AG04450 (cell line): Measurements from ENCODE around the gene DLEU7. TPM values are rescaled to one million over a fixed set of nuclear protein-coding genes. Genes with fewer than 3 reads are reported as not detected.

Source experiments
- CTCF ChIA-PET: fragments of 300-600, 350-600 bp; formaldehyde crosslinking; extraction: SDS; loops from one replicate; lab custom pipeline; 2022; ENCODE audit warnings: antibody characterized with exemption, inconsistent platforms; lab: Charles Lee
- POLR2A ChIA-PET: fragments of 350-600 bp; formaldehyde crosslinking; extraction: SDS; loops from one replicate; lab custom pipeline; 2021; ENCODE audit warnings: antibody characterized with exemption, inconsistent platforms; lab: Yijun Ruan, JAX
- DNase-seq: peaks from one replicate; pipeline ENCODE4 v3.0.0-alpha.2; 2011; ENCODE audit warnings: low read depth, low spot score
- H3K27ac ChIP-seq: one replicate; pipeline ENCODE4 v1.5.1; 2012; ENCODE audit warnings: low read depth, low read length, control low read depth
- H3K27me3 ChIP-seq: one replicate; pipeline ENCODE4 v1.6.0; 2012; ENCODE audit warnings: low read length; ENCODE audit not compliant: control insufficient read depth, insufficient read depth
- H3K4me3 ChIP-seq: 2 replicates; pipeline ENCODE4 v1.5.1; 2011; ENCODE audit warnings: mild to moderate bottlenecking, low read depth, low read length, control low read depth
- H3K9me3 ChIP-seq: 2 replicates; pipeline ENCODE4 v1.5.1; 2012; ENCODE audit warnings: low read length; ENCODE audit not compliant: control insufficient read depth, insufficient read depth
- polyA plus RNA-seq: library from polyadenylated mRNA; depleted of rRNA; stranded (reverse); fragments of >200 nt; gene quantifications from 2 replicates; pipeline ENCODE4 v1.2.3, GENCODE V29; 2011
- TF ChIP-seq, protein P1 (sequence below): IDR thresholded peaks from 2 replicates; pipeline ENCODE4 v1.5.1; 2011; ENCODE audit warnings: low read depth, low read length, control low read depth, inconsistent platforms

The DLEU7 gene
- polyA plus RNA-seq, 1 experiment, result not detected

DNA sequence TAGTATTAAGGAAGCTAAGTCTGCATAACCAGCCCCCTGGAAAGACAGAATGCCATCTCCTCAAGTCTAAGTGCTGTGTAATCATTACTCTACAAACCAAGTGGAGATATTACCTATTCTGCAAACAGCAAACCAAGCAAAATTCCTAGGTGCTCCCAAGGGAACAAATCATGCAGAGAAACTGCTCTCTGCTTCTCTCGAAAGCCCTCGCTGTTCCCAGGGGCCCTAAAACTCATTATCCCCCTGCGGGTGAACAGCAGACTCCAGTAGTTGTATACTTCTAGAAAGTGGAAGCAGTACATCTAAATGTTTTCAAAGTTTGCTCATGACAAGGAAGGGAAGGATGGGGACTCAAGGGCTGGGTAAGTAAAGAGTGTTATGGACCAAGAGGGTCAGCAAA is 3.2 kb downstream of the DLEU7 start:
- CTCF ChIA-PET, result no interaction called here

DNA sequence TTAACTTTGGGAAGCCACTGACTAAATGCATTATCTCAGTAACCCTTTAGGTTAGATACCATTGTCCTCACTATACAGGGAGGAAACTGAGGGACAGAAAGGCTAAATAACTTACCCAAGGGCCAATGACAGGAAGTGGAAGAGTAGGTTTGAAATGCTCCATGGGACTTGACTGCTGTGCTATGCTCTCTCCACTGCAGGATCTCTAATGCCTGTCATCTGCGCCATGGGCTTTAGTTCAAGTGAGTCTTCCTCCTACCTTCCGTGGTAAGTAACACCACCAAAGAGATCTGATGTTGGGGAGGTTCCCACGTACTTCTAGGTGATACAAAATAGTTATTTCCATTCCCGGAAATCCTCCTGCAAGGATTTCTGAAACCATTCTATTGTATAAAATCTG is 3.7 kb downstream of the DLEU7 start:
- H3K4me3 ChIP-seq, result no peak overlapping the region
- POLR2A ChIA-PET, result no interaction called here
- no peaks in the 10 kb centered on the region; the same call in 1 of the 2 replicates for H3K9me3 ChIP-seq
- TF ChIP-seq, protein P1, sequence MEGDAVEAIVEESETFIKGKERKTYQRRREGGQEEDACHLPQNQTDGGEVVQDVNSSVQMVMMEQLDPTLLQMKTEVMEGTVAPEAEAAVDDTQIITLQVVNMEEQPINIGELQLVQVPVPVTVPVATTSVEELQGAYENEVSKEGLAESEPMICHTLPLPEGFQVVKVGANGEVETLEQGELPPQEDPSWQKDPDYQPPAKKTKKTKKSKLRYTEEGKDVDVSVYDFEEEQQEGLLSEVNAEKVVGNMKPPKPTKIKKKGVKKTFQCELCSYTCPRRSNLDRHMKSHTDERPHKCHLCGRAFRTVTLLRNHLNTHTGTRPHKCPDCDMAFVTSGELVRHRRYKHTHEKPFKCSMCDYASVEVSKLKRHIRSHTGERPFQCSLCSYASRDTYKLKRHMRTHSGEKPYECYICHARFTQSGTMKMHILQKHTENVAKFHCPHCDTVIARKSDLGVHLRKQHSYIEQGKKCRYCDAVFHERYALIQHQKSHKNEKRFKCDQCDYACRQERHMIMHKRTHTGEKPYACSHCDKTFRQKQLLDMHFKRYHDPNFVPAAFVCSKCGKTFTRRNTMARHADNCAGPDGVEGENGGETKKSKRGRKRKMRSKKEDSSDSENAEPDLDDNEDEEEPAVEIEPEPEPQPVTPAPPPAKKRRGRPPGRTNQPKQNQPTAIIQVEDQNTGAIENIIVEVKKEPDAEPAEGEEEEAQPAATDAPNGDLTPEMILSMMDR, result no peak
- H3K27ac ChIP-seq, result no peak overlapping the region
- CTCF ChIA-PET, result no interaction called here
- no peak for DNase-seq
- H3K27me3 ChIP-seq, result peaks cover 25% of the 10 kb centered on the region

More for the DNA sequence above, 3.2 kb downstream of the DLEU7 start:
- Histone ChIP-seq H3K9me3 (no peaks in the 10 kb centered on the region; the same call in 1 of the 2 replicates), H3K4me3 (no peak overlapping the region), H3K27me3 (peaks cover 25% of the 10 kb centered on the region), H3K27ac (no peak overlapping the region)
- DNase-seq, result no peak
- TF ChIP-seq, protein P1, result no peak
- POLR2A ChIA-PET, result no interaction called here

DNA sequence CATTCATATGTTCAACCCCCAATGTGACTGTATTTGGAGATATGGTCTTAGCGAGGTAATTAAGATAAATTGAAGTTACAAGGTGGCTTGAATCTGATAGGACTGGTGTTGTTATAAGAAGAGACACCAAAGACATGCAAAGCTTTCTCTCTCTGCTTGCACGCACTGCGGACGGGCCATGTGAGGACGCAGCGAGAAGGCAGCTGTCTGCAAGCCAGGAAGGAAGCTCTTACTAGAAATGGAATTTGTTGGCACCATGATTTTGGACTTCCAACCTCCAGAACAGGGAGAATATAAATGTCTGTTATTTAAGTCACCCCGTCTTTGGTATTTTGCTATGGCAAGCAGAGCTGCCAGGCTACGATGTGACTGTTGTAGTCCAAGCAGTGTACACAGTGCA is 4.8 kb downstream of the DLEU7 start:
- ChIA-PET CTCF (no interaction called here), POLR2A (no interaction called here)

DNA sequence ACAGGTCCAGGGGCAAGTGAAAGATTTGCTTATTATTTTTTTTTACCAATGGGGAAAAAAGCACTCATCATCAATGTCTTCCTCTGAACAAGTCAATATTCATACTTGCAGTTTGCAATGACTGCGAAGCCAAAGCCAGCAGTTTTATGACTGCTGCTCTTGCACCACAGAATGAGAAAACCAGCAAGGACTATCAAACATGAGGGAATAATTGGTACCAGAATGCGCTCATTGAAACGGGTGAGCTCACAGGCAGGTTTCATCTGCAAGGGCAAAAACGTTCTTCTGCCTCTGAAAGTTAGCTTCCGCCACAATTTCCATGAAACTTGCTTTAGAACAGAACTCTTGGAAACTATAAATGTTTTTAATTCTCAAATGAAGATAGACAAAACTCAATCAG is 5.5 kb downstream of the DLEU7 start:
- no peak overlapping the region for H3K4me3 ChIP-seq
- no peaks in the 10 kb centered on the region for H3K9me3 ChIP-seq
- peaks cover 14% of the 10 kb centered on the region for H3K27me3 ChIP-seq
- H3K27ac ChIP-seq, result no peak overlapping the region
- ChIA-PET POLR2A (no interaction called here), CTCF (no interaction called here)
- DNase-seq, result no peak
- TF ChIP-seq, protein P1, result no peak

More for the DNA sequence above, 4.8 kb downstream of the DLEU7 start:
- H3K9me3 ChIP-seq, result no peaks in the 10 kb centered on the region; the same call in 1 of the 2 replicates
- DNase-seq, result no peak
- H3K27ac ChIP-seq, result no peak overlapping the region
- TF ChIP-seq, protein P1, result no peak
- no peak overlapping the region for H3K4me3 ChIP-seq
- H3K27me3 ChIP-seq, result peaks cover 18% of the 10 kb centered on the region

DNA sequence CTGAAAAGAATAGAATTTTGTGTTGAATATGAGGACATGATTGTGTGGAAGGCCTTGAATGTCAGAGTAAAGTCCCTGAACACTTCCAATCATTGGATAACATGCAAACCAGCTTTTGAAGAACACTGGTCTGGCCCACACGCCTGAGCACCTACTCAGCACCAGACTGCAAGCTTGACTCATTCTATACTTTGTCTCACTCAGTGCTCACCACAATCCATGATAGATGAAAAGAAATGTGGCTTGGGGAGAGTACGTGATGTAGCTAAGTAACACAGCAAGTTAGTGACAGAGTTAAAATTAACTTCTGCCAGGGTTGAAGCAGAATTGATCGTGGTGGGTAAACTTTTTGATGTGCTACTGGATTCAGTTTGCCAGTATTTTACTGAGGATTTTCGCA is 12.0 kb downstream of the DLEU7 start:
- no peak for DNase-seq
- H3K27me3 ChIP-seq, result no peaks in the 10 kb centered on the region
- H3K4me3 ChIP-seq, result no peak overlapping the region
- POLR2A ChIA-PET, result no interaction called here
- H3K27ac ChIP-seq, result no peak overlapping the region
- CTCF ChIA-PET, result no interaction called here
- TF ChIP-seq, protein P1, result no peak
- H3K9me3 ChIP-seq, result no peaks in the 10 kb centered on the region
